GM12874 (cell line): ENCODE results near the gene MYH6.

Experiments
- CTCF ChIP-seq: IDR thresholded peaks from 2 replicates; pipeline ENCODE4 v1.5.1; 2011; ENCODE audit warnings: low read depth, mild to moderate bottlenecking, control low read depth, low read length, moderate library complexity; ENCODE audit not compliant: insufficient read depth

The MYH6 gene

GRCh38 chr14:23335623-23336022 lies 72.5 kb downstream of the MYH6 start:
- TF ChIP-seq CTCF: no peak
